GM12875 (cell line): ENCODE measurements around the gene HACE1.
"Not testable (repeated sequence)": the region's sequence is repeated elsewhere in the genome, so short reads cannot be mapped to it uniquely, and the experiment has no call there.

Source experiments
- H3K4me3 ChIP-seq: one replicate; pipeline ENCODE4 v1.5.1; 2011; ENCODE audit warnings: low read depth, low read length, control low read depth
- CTCF ChIP-seq: IDR thresholded peaks from 2 replicates; pipeline ENCODE4 v1.5.1; 2011; ENCODE audit warnings: low read depth, mild to moderate bottlenecking, control low read depth, inconsistent platforms, low read length, moderate library complexity, borderline replicate concordance; ENCODE audit not compliant: insufficient read depth

Gene HACE1

GRCh38 chr6:104816125-104816524 is 43.6 kb downstream of the HACE1 start:
- no peak overlapping the region for H3K4me3 ChIP-seq
- TF ChIP-seq CTCF: no peak

DNA sequence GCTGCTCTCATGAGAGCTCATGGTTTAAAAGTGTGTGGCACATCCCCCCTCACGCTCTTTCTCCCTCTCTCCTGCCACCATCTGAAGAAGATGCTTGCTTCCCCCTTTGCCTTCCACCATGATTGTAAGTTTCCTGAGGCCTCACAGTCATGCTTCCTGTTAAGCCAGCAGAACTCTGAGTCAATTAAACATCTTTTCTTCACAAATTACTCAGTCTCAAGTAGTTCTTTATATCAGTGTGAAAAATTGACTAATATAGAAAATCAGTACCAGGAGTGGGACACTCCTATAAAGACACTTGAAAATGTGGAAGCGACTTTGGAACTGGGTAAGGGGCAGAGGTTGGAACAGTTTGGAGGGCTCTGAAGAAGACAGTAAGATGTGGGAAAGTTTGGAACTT is 45.0 kb downstream of the HACE1 start:
- no peak overlapping the region for H3K4me3 ChIP-seq
- TF ChIP-seq CTCF: no peak

GRCh38 chr6:104813552-104813951 is 46.2 kb downstream of the HACE1 start:
- no peak overlapping the region for H3K4me3 ChIP-seq
- no peak for TF ChIP-seq CTCF

GRCh38 chr6:104809116-104809515 is 50.6 kb downstream of the HACE1 start:
- TF ChIP-seq CTCF: no peak

GRCh38 chr6:104805335-104805734 is 54.4 kb downstream of the HACE1 start:
- not testable (repeated sequence) for H3K4me3 ChIP-seq

More at GRCh38 chr6:104809116-104809515, 50.6 kb downstream of the HACE1 start:
- no peak overlapping the region for H3K4me3 ChIP-seq

- no peak for TF ChIP-seq CTCF
- no peak overlapping the region for H3K4me3 ChIP-seq
Measured at GRCh38 chr6:104799134-104799657, 60.5 kb downstream of the HACE1 start.

- no peak for TF ChIP-seq CTCF
- H3K4me3 ChIP-seq: no peak overlapping the region
Measured at GRCh38 chr6:104796031-104796785, 63.5 kb downstream of the HACE1 start.
